ENCODE results near the gene KLHDC8B.

KLHDC8B gene

DNA sequence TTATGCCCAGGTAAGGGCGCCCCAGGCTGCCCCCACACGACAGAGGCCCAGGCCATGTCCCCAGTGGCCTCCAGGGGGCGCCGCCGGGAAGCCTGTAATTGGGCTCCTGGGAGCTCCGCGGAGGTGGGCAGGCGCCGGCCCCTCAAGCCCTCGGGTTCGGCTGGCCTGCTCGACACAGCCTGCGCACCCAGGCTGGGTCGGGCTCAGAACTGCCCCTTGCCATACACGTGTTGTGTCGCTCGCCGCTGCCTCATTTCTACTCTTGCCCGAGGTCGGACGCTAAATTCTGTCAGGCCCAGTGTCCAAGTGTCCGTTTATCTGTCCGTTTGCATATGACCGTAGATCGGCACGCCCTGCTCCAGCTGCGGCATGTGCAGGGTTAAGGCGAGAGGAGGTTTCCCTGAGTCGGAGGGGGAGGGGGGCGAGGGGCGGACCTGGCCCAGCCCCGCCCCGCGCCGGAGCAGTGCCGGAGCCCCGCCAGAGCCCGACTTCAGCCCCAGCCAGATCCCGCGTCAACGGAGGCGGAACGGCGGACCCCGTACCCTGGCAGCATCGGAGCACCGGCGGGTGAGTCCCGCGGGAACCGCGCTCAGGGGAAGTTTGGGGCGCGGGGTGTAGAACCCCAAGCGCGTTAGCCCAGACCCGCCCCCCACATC lies at the start of gene KLHDC8B:
Gene KLHDC8B, plus strand, starts transcription at position 480 of the 656 bp plus-strand sequence. CDS start 1,172 bp downstream, outside the sequence.
- DNase-seq (ENCODE audit: low spot score) (peak; percentile 84), ATAC-seq (ENCODE audit: low read depth) (peak; percentile 82)
- peaks cover 4% of the 10 kb centered on the region for H3K4me1 ChIP-seq (ENCODE audit: insufficient read depth, poor library complexity, severe bottlenecking)
- peak; percentile 97 for TF ChIP-seq CTCF (IDR thresholded peaks at IDR 0.05; ENCODE audit: poor library complexity, severe bottlenecking)
- H3K36me3 ChIP-seq (ENCODE audit: low read depth) = no peaks in the 10 kb centered on the region
- H3K9me3 ChIP-seq (ENCODE audit: severe bottlenecking) = no peaks in the 10 kb centered on the region
- no peaks in the 10 kb centered on the region for H3K27me3 ChIP-seq (ENCODE audit: insufficient read depth, poor library complexity, severe bottlenecking)
- H3K27ac ChIP-seq (ENCODE audit: poor library complexity, severe bottlenecking) = peak within 1 kb of the TSS; percentile 35
- H3K4me3 ChIP-seq (ENCODE audit: severe bottlenecking) = peak within 1 kb of the TSS; percentile 53

DNA sequence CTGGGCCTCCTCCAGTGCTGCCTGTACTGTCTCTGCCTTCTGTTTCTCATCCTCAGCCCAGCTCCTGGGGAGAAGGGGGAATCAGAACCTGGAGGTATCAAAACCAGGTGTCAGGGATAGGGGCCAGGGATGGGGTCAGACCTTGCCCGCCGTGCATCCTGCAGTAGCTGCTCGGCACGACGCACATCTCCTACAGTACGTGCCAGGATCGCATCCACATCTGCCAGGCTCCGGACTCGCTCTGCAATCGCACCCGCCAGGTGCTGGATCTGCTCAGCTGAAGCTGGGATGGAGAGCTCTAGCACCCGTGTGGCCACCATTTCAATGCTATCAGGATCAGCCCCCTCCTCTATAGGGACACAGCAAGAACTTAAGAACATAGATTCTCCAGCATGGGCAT lies 49.4 kb upstream of the KLHDC8B start:
- Histone ChIP-seq H3K4me3 (ENCODE audit: severe bottlenecking) (no peak overlapping the region), H3K27ac (ENCODE audit: poor library complexity, severe bottlenecking) (no peak overlapping the region), H3K4me1 (ENCODE audit: insufficient read depth, poor library complexity, severe bottlenecking) (peaks cover 8% of the 10 kb centered on the region), H3K36me3 (ENCODE audit: low read depth) (peaks cover 23% of the 10 kb centered on the region), H3K27me3 (ENCODE audit: insufficient read depth, poor library complexity, severe bottlenecking) (no peaks in the 10 kb centered on the region), H3K9me3 (ENCODE audit: severe bottlenecking) (no peaks in the 10 kb centered on the region)
- DNase-seq (ENCODE audit: low spot score) (no peak), ATAC-seq (ENCODE audit: low read depth) (no peak)
- no peak for TF ChIP-seq CTCF (IDR thresholded peaks at IDR 0.05; ENCODE audit: poor library complexity, severe bottlenecking)

- H3K4me1 ChIP-seq (ENCODE audit: insufficient read depth, poor library complexity, severe bottlenecking) = peaks cover 8% of the 10 kb centered on the region
- H3K27me3 ChIP-seq (ENCODE audit: insufficient read depth, poor library complexity, severe bottlenecking) = no peaks in the 10 kb centered on the region
- TF ChIP-seq CTCF (IDR thresholded peaks at IDR 0.05; ENCODE audit: poor library complexity, severe bottlenecking) = no peak
- H3K27ac ChIP-seq (ENCODE audit: poor library complexity, severe bottlenecking) = no peak overlapping the region
- no peak overlapping the region for H3K4me3 ChIP-seq (ENCODE audit: severe bottlenecking)
- H3K36me3 ChIP-seq (ENCODE audit: low read depth) = peaks cover 19% of the 10 kb centered on the region
- ATAC-seq (ENCODE audit: low read depth) (no peak), DNase-seq (ENCODE audit: low spot score) (no peak)
- H3K9me3 ChIP-seq (ENCODE audit: severe bottlenecking) = no peaks in the 10 kb centered on the region
Measured at GRCh38 chr3:49122451-49122850, 48.9 kb upstream of the KLHDC8B start.

DNA sequence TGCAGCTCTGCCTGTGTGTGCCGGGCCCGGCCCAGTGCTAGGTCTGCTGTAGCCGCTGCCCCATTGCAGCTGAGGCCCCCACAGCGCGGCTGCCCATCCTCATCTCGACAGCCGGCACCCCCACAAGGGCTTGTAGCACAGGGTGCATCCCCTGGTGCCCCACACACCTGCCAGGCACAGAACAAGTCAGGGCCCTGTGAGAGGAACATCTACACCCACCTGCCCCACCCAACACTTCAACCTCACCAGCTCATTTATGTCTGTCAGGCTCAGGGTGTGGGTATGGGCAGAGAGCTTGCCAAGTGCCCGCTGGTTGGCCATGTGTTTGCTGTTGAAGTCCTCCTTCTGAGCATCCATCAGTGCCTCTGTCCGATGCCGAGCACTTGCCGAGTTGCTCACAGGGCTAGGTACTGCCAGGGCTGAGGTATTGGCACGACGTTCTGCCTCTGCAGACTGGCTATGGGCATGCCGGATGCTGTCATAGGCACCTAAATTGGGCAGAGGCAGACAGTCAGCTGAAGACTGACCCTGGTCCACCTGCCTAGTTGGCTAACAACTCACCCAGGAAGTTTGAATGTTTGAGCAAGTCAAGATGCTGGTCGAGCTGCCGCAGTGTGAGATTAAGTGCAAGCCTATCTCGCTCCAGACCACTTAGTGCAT lies 48.4 kb upstream of the KLHDC8B start:
- Histone ChIP-seq H3K27ac (ENCODE audit: poor library complexity, severe bottlenecking) (no peak overlapping the region), H3K36me3 (ENCODE audit: low read depth) (peaks cover 13% of the 10 kb centered on the region)
- no peak for TF ChIP-seq CTCF (IDR thresholded peaks at IDR 0.05; ENCODE audit: poor library complexity, severe bottlenecking)

DNA sequence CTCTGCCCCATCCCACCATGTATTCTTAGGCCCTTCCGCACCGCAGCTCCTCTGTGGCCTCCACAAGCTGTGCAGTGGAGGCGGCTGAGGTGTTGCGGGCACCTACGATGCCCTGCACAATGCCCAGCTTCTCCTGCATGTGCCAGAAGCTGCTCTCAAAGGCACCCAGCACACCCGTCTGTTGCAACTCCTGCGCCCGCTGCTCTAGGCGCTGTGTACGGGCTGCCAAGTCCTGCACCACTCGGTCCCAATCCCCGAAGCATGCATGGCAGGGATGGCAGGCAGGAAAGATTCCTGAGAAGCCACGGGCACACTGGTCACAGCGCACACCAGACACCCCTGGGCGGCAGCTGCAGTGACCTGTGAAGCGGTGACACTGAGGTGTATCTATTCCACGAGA lies 47.7 kb upstream of the KLHDC8B start:
- ATAC-seq (ENCODE audit: low read depth) = no peak
- TF ChIP-seq CTCF (IDR thresholded peaks at IDR 0.05; ENCODE audit: poor library complexity, severe bottlenecking) = no peak
- no peak for DNase-seq (ENCODE audit: low spot score)
- Histone ChIP-seq H3K9me3 (ENCODE audit: severe bottlenecking) (no peaks in the 10 kb centered on the region), H3K27ac (ENCODE audit: poor library complexity, severe bottlenecking) (no peak overlapping the region), H3K27me3 (ENCODE audit: insufficient read depth, poor library complexity, severe bottlenecking) (no peaks in the 10 kb centered on the region), H3K4me3 (ENCODE audit: severe bottlenecking) (no peak overlapping the region), H3K36me3 (ENCODE audit: low read depth) (peaks cover 7% of the 10 kb centered on the region), H3K4me1 (ENCODE audit: insufficient read depth, poor library complexity, severe bottlenecking) (peaks cover 8% of the 10 kb centered on the region)

More for the DNA sequence above, 48.4 kb upstream of the KLHDC8B start:
- H3K9me3 ChIP-seq (ENCODE audit: severe bottlenecking) = no peaks in the 10 kb centered on the region
- no peak overlapping the region for H3K4me3 ChIP-seq (ENCODE audit: severe bottlenecking)
- DNase-seq (ENCODE audit: low spot score) (no peak), ATAC-seq (ENCODE audit: low read depth) (no peak)
- H3K4me1 ChIP-seq (ENCODE audit: insufficient read depth, poor library complexity, severe bottlenecking) = peaks cover 8% of the 10 kb centered on the region
- no peaks in the 10 kb centered on the region for H3K27me3 ChIP-seq (ENCODE audit: insufficient read depth, poor library complexity, severe bottlenecking)
